ENCODE data around the gene G6PC1.

Gene G6PC1

GRCh38 chr17:42946812-42947211 lies 46.2 kb downstream of the G6PC1 start:
- Histone ChIP-seq H3K36me3 (replicated peaks) (peaks cover 24% of the 10 kb centered on the region), H3K27ac (no peak overlapping the region), H3K4me3 (ENCODE audit: low read depth, low read length) (no peak overlapping the region), H3K27me3 (replicated peaks) (no peaks in the 10 kb centered on the region)
- in situ Hi-C loops (cut with HindIII; ENCODE audit: low pct_ligation_motif_present, low sequenced_read_pairs) = no loop called here
- no peak for TF ChIP-seq CTCF (IDR thresholded peaks at IDR 0.05; ENCODE audit: low read depth, low read length, missing control alignments)
- no peak for DNase-seq

- in situ Hi-C loops (cut with HindIII; ENCODE audit: low pct_ligation_motif_present, low sequenced_read_pairs) = no loop called here
- H3K27me3 ChIP-seq (replicated peaks) = no peaks in the 10 kb centered on the region
- TF ChIP-seq CTCF (IDR thresholded peaks at IDR 0.05; ENCODE audit: low read depth, low read length, missing control alignments) = no peak
- no peak for DNase-seq
- no peak overlapping the region for H3K4me3 ChIP-seq (ENCODE audit: low read depth, low read length)
- peaks cover 52% of the 10 kb centered on the region for H3K36me3 ChIP-seq (replicated peaks)
- no peak overlapping the region for H3K27ac ChIP-seq
Observed at GRCh38 chr17:42950044-42950783, 49.6 kb downstream of the G6PC1 start.
